SH-SY5Y (cell line): ENCODE results near the gene MT1E.

ENCODE experiments used
- GATA2 ChIP-seq: IDR thresholded peaks from 2 replicates; pipeline ENCODE4 v1.6.1; 2011; ENCODE audit warnings: mild to moderate bottlenecking, low read depth, low read length
- GATA3 ChIP-seq: IDR thresholded peaks from 2 replicates; pipeline ENCODE4 v1.6.1; 2011; ENCODE audit warnings: low read depth, mild to moderate bottlenecking, low read length, moderate library complexity

DNA sequence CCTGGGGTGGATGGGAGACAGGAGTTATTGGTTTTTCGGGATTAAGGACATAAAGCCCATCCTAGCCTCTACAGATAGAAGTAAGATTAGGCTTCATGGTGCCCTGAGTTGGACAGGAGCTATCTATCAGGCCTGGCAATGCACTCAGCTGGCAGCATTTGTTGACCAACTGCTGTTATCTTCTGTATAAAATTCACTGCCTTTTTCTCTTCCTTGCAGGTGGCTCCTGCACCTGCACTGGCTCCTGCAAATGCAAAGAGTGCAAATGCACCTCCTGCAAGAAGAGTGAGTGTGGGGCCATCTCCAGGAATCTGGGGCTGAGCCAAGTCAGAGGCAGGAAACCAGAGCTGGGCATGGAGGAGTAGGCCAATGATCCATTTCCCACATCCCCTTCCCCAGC lies 13.5 kb downstream of the MT1E start:
- TF ChIP-seq GATA2 = no peak
- no peak for TF ChIP-seq GATA3
